GM23248 (cell line): Measurements from ENCODE around the gene ARGLU1. TPM values are rescaled to one million over a fixed set of nuclear protein-coding genes. Genes with fewer than 3 reads are reported as not detected.

ENCODE experiments used
- DNase-seq: peaks from one replicate; pipeline ENCODE4 v3.0.0-alpha.2; 2015
- H2AFZ ChIP-seq: fragments of 200-600 bp; sonication (generic); 2 replicates; pipeline ENCODE4 v1.6.1; 2016; ENCODE audit warnings: antibody characterized with exemption
- H3F3A ChIP-seq: fragments of 200-600 bp; sonication (generic); 2 replicates; pipeline ENCODE4 v1.6.1; 2016; ENCODE audit warnings: mild to moderate bottlenecking, antibody characterized with exemption, mixed run types; ENCODE audit not compliant: insufficient read depth
- H3K27ac ChIP-seq: fragments of 200-600 bp; sonication (generic); 2 replicates; pipeline ENCODE4 v1.5.1; 2016; ENCODE audit warnings: mild to moderate bottlenecking
- H3K27me3 ChIP-seq: fragments of 200-600 bp; sonication (generic); replicated peaks from 2 replicates; pipeline ENCODE4 v1.6.1; 2016; ENCODE audit warnings: mild to moderate bottlenecking; ENCODE audit not compliant: insufficient read depth
- H3K36me3 ChIP-seq: fragments of 200-600 bp; sonication (generic); 2 replicates; pipeline ENCODE4 v1.6.1; 2016; ENCODE audit warnings: low read depth, mild to moderate bottlenecking
- H3K4me1 ChIP-seq: fragments of 200-600 bp; sonication (generic); 2 replicates; pipeline ENCODE4 v1.6.1; 2016; ENCODE audit warnings: mild to moderate bottlenecking; ENCODE audit not compliant: insufficient read depth
- H3K4me2 ChIP-seq: fragments of 200-600 bp; sonication (generic); one replicate; pipeline ENCODE4 v1.6.1; 2016; ENCODE audit warnings: mild to moderate bottlenecking; ENCODE audit not compliant: unreplicated experiment
- H3K4me3 ChIP-seq: fragments of 200-600 bp; sonication (generic); 2 replicates; pipeline ENCODE4 v1.5.1; 2016; ENCODE audit warnings: mild to moderate bottlenecking
- H3K79me2 ChIP-seq: fragments of 200-600 bp; sonication (generic); 2 replicates; pipeline ENCODE4 v1.6.1; 2016; ENCODE audit warnings: mild to moderate bottlenecking; ENCODE audit not compliant: insufficient read depth
- H3K9ac ChIP-seq: fragments of 200-600 bp; sonication (generic); 2 replicates; pipeline ENCODE4 v1.6.1; 2016; ENCODE audit warnings: mild to moderate bottlenecking
- H3K9me2 ChIP-seq: fragments of 200-600 bp; sonication (generic); 2 replicates; pipeline ENCODE4 v1.6.1; 2016; ENCODE audit warnings: mixed run types, mild to moderate bottlenecking, moderate library complexity; ENCODE audit not compliant: insufficient read depth
- H3K9me3 ChIP-seq: fragments of 200-600 bp; sonication (generic); one replicate; pipeline ENCODE4 v1.6.1; 2017; ENCODE audit warnings: low read depth
- H4K20me1 ChIP-seq: fragments of 200-600 bp; sonication (generic); 2 replicates; pipeline ENCODE4 v1.6.0; 2016; ENCODE audit not compliant: insufficient read depth
- EZH2 ChIP-seq: fragments of 200-600 bp; sonication (generic); IDR thresholded peaks from 2 replicates; pipeline ENCODE4 v1.6.1; 2018; ENCODE audit warnings: antibody characterized with exemption, mild to moderate bottlenecking; ENCODE audit not compliant: insufficient read depth, poor library complexity, severe bottlenecking
- EZH2phosphoT487 ChIP-seq: fragments of 200-600 bp; sonication (generic); IDR thresholded peaks from 2 replicates; pipeline ENCODE4 v1.6.1; 2018; ENCODE audit warnings: antibody characterized with exemption, moderate library complexity, mild to moderate bottlenecking, low read depth; ENCODE audit not compliant: insufficient read depth
- WGBS, 2 experiments: methylation state at CpG; one replicate each; pipeline ENCODE4 v1.1.6; 2015 to 2017; ENCODE audit warnings: low lambda C conversion rate in 2 of 2, low coverage in 1 of 2; ENCODE audit errors: missing lambda C conversion rate in 2 of 2; 5-methylcytosine and 5-hydroxymethylcytosine counted together
- in situ Hi-C: fragments of 300-500 bp; cut with MboI; formaldehyde crosslinking; loops from 2 replicates; pipeline ENCODE4 v1.15.0; 2020
- polyA plus RNA-seq: library from polyadenylated mRNA; unstranded; fragments of >200 nt; fragmentation: Nextera tagmentation; extraction: Ambion mirVana; gene quantifications from 2 replicates; pipeline ENCODE4 v1.2.1, GENCODE V29; 2016
- total RNA-seq: library from RNA; depleted of rRNA; stranded (reverse); fragments of >200 nt; shearing (Covaris generic); gene quantifications from 2 replicates; pipeline ENCODE4 v1.2.3, GENCODE V29; 2014

ARGLU1 gene
- total and polyA plus RNA-seq, 2 experiments from 2014 or later, result 38.4 to 61.5 TPM

GRCh38 chr13:106525865-106526264, 42.1 kb downstream of the ARGLU1 start:
- WGBS, 2 experiments, result 84 to 87% methylated on average over 3 of the region's 3 CpGs
- Histone ChIP-seq H3K36me3 (no peaks in the 10 kb centered on the region), H3K9me2 (no peaks in the 10 kb centered on the region), H3F3A (no peaks in the 10 kb centered on the region), H3K27me3 (no peaks in the 10 kb centered on the region; the same call in 1 of the 2 replicates), H3K9me3 (no peaks in the 10 kb centered on the region), H3K4me3 (no peak overlapping the region), H3K9ac (no peak overlapping the region), H3K4me2 (no peak overlapping the region), H3K79me2 (no peaks in the 10 kb centered on the region), H3K4me1 (no peaks in the 10 kb centered on the region), H4K20me1 (no peaks in the 10 kb centered on the region), H2AFZ (no peak overlapping the region), H3K27ac (no peak overlapping the region)
- in situ Hi-C loops, result loop anchor here (10.0 kb wide), 1 partner anchor 451 kb away; no protein-coding TSS in a partner anchor
- no peak for TF ChIP-seq EZH2phosphoT487
- TF ChIP-seq EZH2, result no peak
- no peak for DNase-seq

- WGBS, 2 experiments, result 32 to 33% methylated on average over 2 of the region's 2 CpGs
- no peak for DNase-seq
- Histone ChIP-seq H4K20me1 (no peaks in the 10 kb centered on the region), H3K27ac (no peak overlapping the region), H3K9ac (no peak overlapping the region), H3K9me2 (no peaks in the 10 kb centered on the region), H3K27me3 (no peaks in the 10 kb centered on the region; the same call in 1 of the 2 replicates), H3K4me3 (no peak overlapping the region), H3F3A (no peaks in the 10 kb centered on the region), H3K4me2 (no peak overlapping the region), H3K4me1 (no peaks in the 10 kb centered on the region), H3K79me2 (no peaks in the 10 kb centered on the region), H3K36me3 (no peaks in the 10 kb centered on the region), H3K9me3 (no peaks in the 10 kb centered on the region), H2AFZ (no peak overlapping the region)
- no peak for TF ChIP-seq EZH2
- no peak for TF ChIP-seq EZH2phosphoT487
- in situ Hi-C loops, result loop anchor here (10.0 kb wide), 1 partner anchor 449 kb away; no protein-coding TSS in a partner anchor
These were observed 43.8 kb downstream of the ARGLU1 start for GRCh38 chr13:106524108-106524507.

DNA sequence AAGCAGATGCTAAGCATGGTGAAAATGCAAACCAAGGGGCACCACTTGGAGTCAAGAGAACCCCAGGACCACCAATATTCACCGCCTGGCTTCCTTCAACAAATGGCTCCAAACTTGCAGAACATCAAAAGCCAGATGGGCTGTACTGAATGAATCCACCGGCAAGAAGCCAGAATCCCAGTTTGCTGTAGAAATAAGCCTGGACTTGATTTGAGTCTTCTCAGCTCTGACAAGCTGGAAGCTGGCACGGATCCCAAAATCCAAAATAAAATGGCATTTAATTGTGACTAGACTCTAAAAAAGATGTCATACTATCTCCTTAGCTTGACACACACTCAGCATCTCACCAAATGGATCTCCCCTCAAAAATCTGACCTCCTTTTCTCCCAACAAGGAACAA, 44.4 kb downstream of the ARGLU1 start:
- no peak for TF ChIP-seq EZH2
- no peak for TF ChIP-seq EZH2phosphoT487
- H3K4me2 ChIP-seq, result no peak overlapping the region
- H4K20me1 ChIP-seq, result no peaks in the 10 kb centered on the region
- no peaks in the 10 kb centered on the region; the same call in 1 of the 2 replicates for H3K27me3 ChIP-seq
- H3F3A ChIP-seq, result no peaks in the 10 kb centered on the region
- H3K9me3 ChIP-seq, result no peaks in the 10 kb centered on the region
- H3K79me2 ChIP-seq, result no peaks in the 10 kb centered on the region
- H3K4me1 ChIP-seq, result no peaks in the 10 kb centered on the region
- H3K4me3 ChIP-seq, result no peak overlapping the region
- H3K9me2 ChIP-seq, result no peaks in the 10 kb centered on the region
- DNase-seq, result no peak
- H3K27ac ChIP-seq, result no peak overlapping the region
- no peak overlapping the region for H3K9ac ChIP-seq
- 19 to 21% methylated on average over 3 of the region's 3 CpGs for WGBS, 2 experiments
- in situ Hi-C loops, result loop anchor here (10.0 kb wide), 1 partner anchor 449 kb away; no protein-coding TSS in a partner anchor
- no peaks in the 10 kb centered on the region for H3K36me3 ChIP-seq
- no peak overlapping the region for H2AFZ ChIP-seq

- DNase-seq, result no peak
- 87 to 94% methylated on average over 7 of the region's 7 CpGs for WGBS, 2 experiments
- no peak overlapping the region for H3K27ac ChIP-seq
- H3K27me3 ChIP-seq, result no peaks in the 10 kb centered on the region; the same call in 1 of the 2 replicates
- no peaks in the 10 kb centered on the region for H3K79me2 ChIP-seq
- no peak overlapping the region for H3K4me3 ChIP-seq
- no peak overlapping the region for H3K9ac ChIP-seq
- in situ Hi-C loops, result loop anchor here (10.0 kb wide), 1 partner anchor 448 kb away; no protein-coding TSS in a partner anchor
- H3K36me3 ChIP-seq, result no peaks in the 10 kb centered on the region
- no peaks in the 10 kb centered on the region for H3F3A ChIP-seq
- no peaks in the 10 kb centered on the region for H3K9me3 ChIP-seq
- H4K20me1 ChIP-seq, result no peaks in the 10 kb centered on the region
- H3K9me2 ChIP-seq, result no peaks in the 10 kb centered on the region
- TF ChIP-seq EZH2phosphoT487 (no peak), EZH2 (no peak)
- H3K4me1 ChIP-seq, result no peaks in the 10 kb centered on the region
- no peak overlapping the region for H3K4me2 ChIP-seq
- no peak overlapping the region for H2AFZ ChIP-seq
These were observed 44.9 kb downstream of the ARGLU1 start for GRCh38 chr13:106522898-106523525.
